Measurements from ENCODE around the gene OPCML. TPM values are rescaled to one million over a fixed set of nuclear protein-coding genes. Genes with fewer than 3 reads are reported as not detected.

OPCML gene
- polyA plus RNA-seq, 3 donors from 2014 or later = not detected

GRCh38 chr11:132455044-132455443 lies 1077.3 kb downstream of the OPCML start:
- Mint-ChIP-seq H3K27me3 (ENCODE audit: low read depth in 3 of 3) (peaks cover 0 to 4% (median 0%) of the 10 kb centered on the region in 3 donors), H3K4me3 (no peak overlapping the region), H3K4me1 (no peaks in the 10 kb centered on the region), H3K9me3 (peaks cover 0 to 15% (median 9%) of the 10 kb centered on the region in 6 donors), H3K36me3 (no peaks in the 10 kb centered on the region), H3K27ac (no peak overlapping the region)
- DNase-seq = no peak

GRCh38 chr11:132453406-132453805 lies 1078.9 kb downstream of the OPCML start:
- no peak for DNase-seq
- no peaks in the 10 kb centered on the region for H3K4me1 Mint-ChIP-seq
- H3K27me3 Mint-ChIP-seq (ENCODE audit: low read depth in 3 of 3) = peaks cover 0 to 4% (median 0%) of the 10 kb centered on the region in 3 donors
- no peak overlapping the region for H3K27ac Mint-ChIP-seq
- peaks cover 0 to 23% (median 8%) of the 10 kb centered on the region in 6 donors for H3K9me3 Mint-ChIP-seq
- no peaks in the 10 kb centered on the region for H3K36me3 Mint-ChIP-seq
- H3K4me3 Mint-ChIP-seq = no peak overlapping the region

GRCh38 chr11:132452616-132453015 lies 1079.7 kb downstream of the OPCML start:
- Mint-ChIP-seq H3K36me3 (no peaks in the 10 kb centered on the region), H3K27ac (no peak overlapping the region), H3K4me3 (no peak overlapping the region), H3K4me1 (no peaks in the 10 kb centered on the region), H3K27me3 (ENCODE audit: low read depth in 3 of 3) (peaks cover 0 to 4% (median 0%) of the 10 kb centered on the region in 3 donors), H3K9me3 (peaks cover 0 to 28% (median 8%) of the 10 kb centered on the region in 6 donors)
- DNase-seq = no peak

GRCh38 chr11:132451942-132452601 lies 1080.2 kb downstream of the OPCML start:
- H3K9me3 Mint-ChIP-seq = peaks cover 0 to 28% (median 8%) of the 10 kb centered on the region in 6 donors
- H3K36me3 Mint-ChIP-seq = no peaks in the 10 kb centered on the region
- no peak overlapping the region for H3K4me3 Mint-ChIP-seq
- H3K27me3 Mint-ChIP-seq (ENCODE audit: low read depth in 3 of 3) = peaks cover 0 to 4% (median 0%) of the 10 kb centered on the region in 3 donors
- H3K27ac Mint-ChIP-seq = no peak overlapping the region
- no peak for DNase-seq
- H3K4me1 Mint-ChIP-seq = no peaks in the 10 kb centered on the region

GRCh38 chr11:132450631-132451030 lies 1081.7 kb downstream of the OPCML start:
- Mint-ChIP-seq H3K4me1 (no peaks in the 10 kb centered on the region), H3K27me3 (ENCODE audit: low read depth in 3 of 3) (peaks cover 0 to 4% (median 2%) of the 10 kb centered on the region in 3 donors), H3K27ac (no peak overlapping the region), H3K9me3 (peaks cover 2 to 28% (median 8%) of the 10 kb centered on the region in 6 donors), H3K4me3 (no peak overlapping the region), H3K36me3 (no peaks in the 10 kb centered on the region)
- DNase-seq = no peak

- Mint-ChIP-seq H3K4me1 (no peaks in the 10 kb centered on the region), H3K36me3 (no peaks in the 10 kb centered on the region), H3K4me3 (no peak overlapping the region), H3K27me3 (ENCODE audit: low read depth in 3 of 3) (peaks cover 0 to 7% (median 4%) of the 10 kb centered on the region in 3 donors), H3K27ac (no peak overlapping the region), H3K9me3 (peaks cover 2 to 28% (median 6%) of the 10 kb centered on the region in 6 donors)
- DNase-seq = no peak
Measured at GRCh38 chr11:132448334-132448995, 1083.8 kb downstream of the OPCML start.

- Mint-ChIP-seq H3K4me3 (no peak overlapping the region), H3K27me3 (ENCODE audit: low read depth in 3 of 3) (peaks cover 0 to 7% (median 4%) of the 10 kb centered on the region in 3 donors), H3K4me1 (no peaks in the 10 kb centered on the region), H3K27ac (no peak overlapping the region), H3K36me3 (no peaks in the 10 kb centered on the region), H3K9me3 (peaks cover 2 to 29% (median 8%) of the 10 kb centered on the region in 6 donors)
- DNase-seq = no peak
Measured at GRCh38 chr11:132447761-132448160, 1084.5 kb downstream of the OPCML start.

- Mint-ChIP-seq H3K9me3 (peaks cover under 1 to 33% (median 7%) of the 10 kb centered on the region in 6 donors), H3K27ac (no peak overlapping the region), H3K4me3 (no peak overlapping the region), H3K27me3 (ENCODE audit: low read depth in 3 of 3) (peaks cover 1 to 4% (median 3%) of the 10 kb centered on the region in 3 donors), H3K4me1 (no peaks in the 10 kb centered on the region), H3K36me3 (no peaks in the 10 kb centered on the region)
- DNase-seq = no peak
Measured at GRCh38 chr11:132445859-132446291, 1086.4 kb downstream of the OPCML start.

GRCh38 chr11:132444911-132445310 lies 1087.4 kb downstream of the OPCML start:
- H3K36me3 Mint-ChIP-seq = no peaks in the 10 kb centered on the region
- no peaks in the 10 kb centered on the region for H3K4me1 Mint-ChIP-seq
- H3K27ac Mint-ChIP-seq = no peak overlapping the region
- no peak overlapping the region for H3K4me3 Mint-ChIP-seq
- no peak for DNase-seq
- H3K9me3 Mint-ChIP-seq = peaks cover 2 to 35% (median 10%) of the 10 kb centered on the region in 6 donors
- H3K27me3 Mint-ChIP-seq (ENCODE audit: low read depth in 3 of 3) = peaks cover 1 to 4% (median 3%) of the 10 kb centered on the region in 3 donors

- Mint-ChIP-seq H3K36me3 (no peaks in the 10 kb centered on the region), H3K9me3 (peaks cover 0 to 22% (median 14%) of the 10 kb centered on the region in 6 donors), H3K4me1 (no peaks in the 10 kb centered on the region), H3K27ac (no peak overlapping the region), H3K4me3 (no peak overlapping the region), H3K27me3 (ENCODE audit: low read depth in 3 of 3) (peaks cover 0 to 3% (median 1%) of the 10 kb centered on the region in 3 donors)
- no peak for DNase-seq
Measured at GRCh38 chr11:132439711-132440255, 1092.5 kb downstream of the OPCML start.

GRCh38 chr11:132438418-132438817 lies 1093.9 kb downstream of the OPCML start:
- no peak overlapping the region for H3K27ac Mint-ChIP-seq
- H3K4me3 Mint-ChIP-seq = no peak overlapping the region
- H3K9me3 Mint-ChIP-seq = peaks cover 0 to 21% (median 14%) of the 10 kb centered on the region in 6 donors
- H3K27me3 Mint-ChIP-seq (ENCODE audit: low read depth in 3 of 3) = peaks cover 0 to 1% (median 0%) of the 10 kb centered on the region in 3 donors
- H3K4me1 Mint-ChIP-seq = no peaks in the 10 kb centered on the region
- DNase-seq = no peak
- H3K36me3 Mint-ChIP-seq = no peaks in the 10 kb centered on the region

GRCh38 chr11:132430429-132431062 lies 1101.8 kb downstream of the OPCML start:
- Mint-ChIP-seq H3K27ac (no peak overlapping the region), H3K36me3 (no peaks in the 10 kb centered on the region), H3K27me3 (ENCODE audit: low read depth in 3 of 3) (peaks cover 0 to 1% (median 0%) of the 10 kb centered on the region in 3 donors), H3K9me3 (peaks cover 0 to 10% (median 3%) of the 10 kb centered on the region in 6 donors), H3K4me3 (no peak overlapping the region), H3K4me1 (no peaks in the 10 kb centered on the region)
- DNase-seq = no peak

- H3K36me3 Mint-ChIP-seq = no peaks in the 10 kb centered on the region
- no peaks in the 10 kb centered on the region for H3K4me1 Mint-ChIP-seq
- peaks cover 2 to 6% (median 3%) of the 10 kb centered on the region in 6 donors for H3K9me3 Mint-ChIP-seq
- peaks cover 0 to 1% (median 0%) of the 10 kb centered on the region in 3 donors for H3K27me3 Mint-ChIP-seq (ENCODE audit: low read depth in 3 of 3)
- H3K27ac Mint-ChIP-seq = no peak overlapping the region
- H3K4me3 Mint-ChIP-seq = no peak overlapping the region
- DNase-seq = no peak
Measured at GRCh38 chr11:132429685-132430084, 1102.6 kb downstream of the OPCML start.

GRCh38 chr11:132427611-132428010 lies 1104.7 kb downstream of the OPCML start:
- peaks cover 2 to 5% (median 4%) of the 10 kb centered on the region in 6 donors for H3K9me3 Mint-ChIP-seq
- no peak overlapping the region for H3K27ac Mint-ChIP-seq
- no peaks in the 10 kb centered on the region for H3K36me3 Mint-ChIP-seq
- H3K4me1 Mint-ChIP-seq = no peaks in the 10 kb centered on the region
- H3K27me3 Mint-ChIP-seq (ENCODE audit: low read depth in 3 of 3) = peaks cover 0 to 1% (median 0%) of the 10 kb centered on the region in 3 donors
- H3K4me3 Mint-ChIP-seq = no peak overlapping the region
- DNase-seq = no peak

All from immature natural killer cell (primary cell).